ENCODE results near the gene REV3L.
"Not testable (repeated sequence)": the region's sequence is repeated elsewhere in the genome, so short reads cannot be mapped to it uniquely, and the experiment has no call there.

Gene REV3L

DNA sequence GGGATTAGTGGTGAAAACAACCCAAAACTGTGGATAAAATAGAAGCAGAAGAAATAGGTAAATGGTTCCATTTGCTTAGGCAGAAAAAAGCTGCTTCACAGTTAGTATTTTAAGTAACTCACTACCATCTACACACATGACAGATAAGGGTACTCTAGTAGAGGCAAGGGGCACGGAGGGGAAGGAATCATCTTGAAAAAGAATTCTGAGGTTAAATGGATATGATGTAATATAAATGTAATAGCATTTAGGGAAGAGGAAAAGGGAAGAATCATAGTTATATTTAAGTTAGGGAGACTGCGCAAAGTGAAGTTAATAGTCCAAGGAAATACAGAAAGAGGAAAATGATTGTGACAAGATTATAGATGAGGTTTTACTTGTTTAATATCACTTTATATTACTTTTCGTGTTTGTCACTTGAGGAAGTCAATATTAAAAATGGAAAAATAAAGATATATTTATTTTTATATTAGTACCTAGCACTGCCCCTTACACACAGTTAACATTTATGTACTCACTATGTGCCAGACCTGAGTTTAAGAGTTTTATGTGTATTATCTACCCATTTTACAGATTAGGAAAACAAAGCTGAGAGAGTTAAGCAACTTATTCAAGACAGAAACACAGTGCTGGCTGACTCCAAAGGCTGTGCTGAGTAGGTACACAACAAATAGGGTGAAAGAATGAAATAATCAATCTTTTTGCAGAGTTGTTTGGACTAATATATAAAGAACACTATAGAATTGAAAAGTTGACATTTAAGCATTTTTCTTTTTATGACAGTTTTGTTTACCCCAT, 128.1 kb downstream of the REV3L start:
- DNase-seq = no peak

GRCh38 chr6:111353912-111354462, 129.0 kb downstream of the REV3L start:
- DNase-seq = no peak

- no peak for DNase-seq
Measured at GRCh38 chr6:111347589-111347988, 135.4 kb downstream of the REV3L start.

DNA sequence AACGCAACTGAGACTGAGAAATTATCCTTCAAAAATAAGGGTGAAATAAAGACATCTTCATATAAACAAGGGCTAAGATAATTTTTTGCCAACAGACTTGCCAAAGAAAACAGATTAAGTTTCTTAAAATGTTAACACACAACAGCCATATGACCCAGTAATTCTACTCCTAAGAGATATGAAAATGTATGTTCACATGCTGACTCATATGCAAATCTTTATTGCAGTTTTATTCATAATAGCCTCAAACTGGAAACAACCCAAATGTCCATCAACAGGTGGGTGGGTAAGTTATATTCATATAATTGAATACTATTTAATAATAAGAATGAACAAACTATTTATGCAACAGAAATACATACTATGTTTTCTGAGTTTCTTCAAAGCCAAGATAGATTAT, 140.1 kb downstream of the REV3L start:
- no peak for DNase-seq

GRCh38 chr6:111339294-111339693, 143.7 kb downstream of the REV3L start:
- DNase-seq = no peak

DNA sequence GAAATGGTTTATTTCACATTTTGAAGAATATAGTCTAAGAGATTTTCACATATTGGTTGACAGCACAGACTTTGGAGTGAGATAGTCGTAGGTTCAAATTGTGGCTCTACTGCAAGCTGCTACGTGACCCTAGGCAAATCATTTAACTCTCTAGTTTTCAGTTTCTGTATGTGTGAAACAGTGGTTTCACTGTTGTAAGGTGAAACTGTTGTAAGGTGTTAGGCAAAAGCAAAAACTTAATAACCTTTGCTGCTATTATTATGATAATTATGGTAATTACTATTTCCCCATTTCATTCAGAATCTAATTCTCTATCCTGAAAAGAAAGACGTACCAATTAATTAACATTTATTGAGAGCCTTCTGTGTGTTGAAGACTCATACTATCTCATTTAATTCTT, 144.2 kb downstream of the REV3L start:
- DNase-seq = no peak

DNA sequence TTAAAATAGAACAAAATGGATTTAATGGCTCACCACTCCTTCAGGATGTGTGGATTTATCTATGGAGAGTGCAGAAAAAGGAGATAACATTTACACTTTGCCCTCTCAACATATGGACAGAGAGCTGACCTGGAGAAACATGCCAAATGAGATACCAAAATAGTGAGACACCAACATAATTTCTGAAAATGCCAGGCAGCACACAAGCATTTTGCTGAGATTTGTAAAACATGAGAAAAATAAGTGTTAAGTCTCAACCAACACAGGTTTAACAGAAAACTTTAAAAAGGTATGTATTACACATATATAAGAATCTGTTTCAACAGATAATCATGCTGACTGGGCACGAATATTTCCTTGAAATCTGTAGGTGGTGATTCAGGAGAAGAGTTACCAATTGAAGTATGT, 145.2 kb downstream of the REV3L start:
- no peak for DNase-seq

GRCh38 chr6:111329882-111330633, 153.0 kb downstream of the REV3L start:
- DNase-seq = no peak

DNA sequence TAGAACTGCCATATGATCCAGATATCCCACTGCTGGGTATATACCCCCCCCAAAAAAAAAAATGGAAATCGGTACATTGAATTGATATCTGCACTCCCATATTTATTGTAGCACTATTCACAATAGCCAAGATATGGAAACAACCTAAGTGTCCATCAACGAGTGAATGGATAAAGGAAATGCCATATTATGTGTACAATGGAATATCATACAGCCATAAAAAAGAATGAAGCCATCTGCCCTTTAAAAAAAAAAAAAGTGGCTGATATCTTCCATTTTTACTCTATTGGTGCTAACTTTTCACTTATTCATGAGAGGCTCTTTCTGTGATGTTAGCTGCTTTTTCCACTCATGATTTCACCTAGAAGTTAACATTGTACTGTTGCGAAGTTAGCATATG, 156.5 kb downstream of the REV3L start:
- DNase-seq = no peak

GRCh38 chr6:111322145-111322544, 160.9 kb downstream of the REV3L start:
- no peak for DNase-seq

DNA sequence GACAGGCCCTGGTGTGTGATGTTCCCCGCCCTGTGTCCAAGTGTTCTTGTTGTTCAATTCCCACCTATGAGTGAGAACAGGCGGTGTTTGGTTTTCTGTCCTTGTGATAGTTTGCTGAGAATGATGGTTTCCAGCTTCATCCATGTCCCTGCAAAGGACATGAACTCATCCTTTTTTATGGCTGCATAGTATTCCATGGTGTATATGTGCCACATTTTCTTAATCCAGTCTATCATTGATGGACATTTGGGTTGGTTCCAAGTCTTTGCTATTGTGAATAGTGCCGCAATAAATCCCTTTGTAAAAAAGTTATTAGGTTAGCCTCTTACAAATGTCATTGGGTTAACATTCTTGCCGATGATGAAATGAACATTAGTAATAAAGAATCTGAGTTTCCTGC, 175.1 kb downstream of the REV3L start:
- DNase-seq = not testable (repeated sequence)

DNA sequence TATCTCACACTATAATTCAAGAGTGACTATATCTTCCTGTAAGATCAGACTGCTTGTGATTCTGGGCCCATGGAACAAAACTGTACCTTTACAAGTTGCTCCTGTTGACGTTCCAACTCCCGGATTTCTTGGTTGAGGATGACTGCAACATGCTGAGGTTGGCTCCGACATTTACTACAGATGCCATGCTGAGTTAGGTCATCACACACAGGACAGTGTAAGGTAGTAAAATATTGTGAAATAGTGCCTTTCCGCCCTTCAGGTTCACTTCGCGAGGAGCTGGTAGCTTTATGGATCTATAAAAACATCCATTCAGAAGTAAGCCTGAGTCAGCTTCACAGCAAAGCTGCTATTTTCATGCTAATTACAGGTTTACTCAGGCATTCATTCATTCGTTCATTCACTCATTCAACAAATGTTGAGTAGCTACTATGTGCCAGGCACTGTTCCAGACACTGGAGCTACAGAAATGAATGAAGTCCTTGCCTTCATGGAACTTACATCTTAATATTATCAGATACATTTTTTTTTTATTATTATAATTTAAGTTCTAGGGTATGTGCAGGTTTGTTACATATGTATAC, 175.7 kb downstream of the REV3L start:
- no peak for DNase-seq

DNA sequence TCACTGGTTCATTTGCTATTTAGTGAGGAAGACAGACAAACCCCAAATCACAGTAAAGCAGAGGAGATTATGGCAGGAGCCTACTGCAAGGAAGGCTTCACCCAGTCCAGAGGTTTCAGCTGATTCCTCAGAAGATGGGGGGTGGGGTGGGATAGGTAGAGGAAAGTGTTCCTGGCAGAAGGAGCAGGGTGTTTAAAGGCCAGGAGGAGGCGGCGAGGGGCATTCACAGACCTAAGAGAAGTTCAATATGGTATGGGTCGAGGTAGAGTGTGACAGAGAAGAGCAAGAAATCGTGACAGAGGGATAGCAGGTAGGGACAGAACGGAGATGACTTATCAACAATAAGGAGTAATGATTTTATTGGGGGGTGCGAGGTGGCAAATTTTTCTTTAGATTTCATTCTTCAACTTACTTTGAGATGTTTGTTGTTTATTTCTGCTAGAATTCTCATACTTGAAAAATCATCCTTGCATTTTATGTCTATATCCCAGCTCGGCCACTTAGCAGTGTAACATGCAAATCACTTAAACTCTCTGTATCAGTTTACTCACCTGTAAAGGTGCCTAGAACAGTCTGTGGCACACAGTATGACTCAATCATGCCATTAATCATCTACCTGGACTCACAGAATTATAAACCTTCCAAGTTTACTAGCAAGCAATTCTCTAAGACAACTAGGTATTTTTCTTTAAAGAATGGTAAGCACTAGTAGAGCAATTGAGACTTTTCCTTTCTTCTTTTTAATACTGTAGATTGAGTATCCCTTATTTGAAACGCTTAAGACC, 176.7 kb downstream of the REV3L start:
- no peak for DNase-seq

GRCh38 chr6:111301946-111302345, 181.1 kb downstream of the REV3L start:
- DNase-seq = no peak

GRCh38 chr6:111300938-111301800, 181.8 kb downstream of the REV3L start:
- DNase-seq = not testable (repeated sequence)

DNA sequence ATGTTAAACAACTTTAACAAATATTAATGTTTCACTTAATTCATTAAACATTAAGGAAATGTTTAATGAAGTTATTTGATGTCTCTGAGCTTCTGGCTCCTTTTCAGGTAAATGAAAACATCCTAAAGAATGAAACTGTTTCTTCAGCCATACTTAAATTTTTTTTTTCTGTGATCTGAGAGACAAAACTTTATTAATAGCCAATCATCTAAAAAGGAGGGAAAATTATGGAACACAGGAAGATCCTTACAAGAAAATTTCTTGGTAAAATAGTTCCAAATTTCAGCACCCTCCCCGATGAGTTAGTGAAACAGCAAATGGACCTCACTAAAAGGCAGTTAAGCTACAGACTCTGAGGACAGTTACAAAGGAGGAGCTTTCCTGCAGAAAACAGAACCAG, 185.2 kb downstream of the REV3L start:
- DNase-seq = no peak

- DNase-seq = no peak
Measured at GRCh38 chr6:111294374-111294967, 188.5 kb downstream of the REV3L start.

DNA sequence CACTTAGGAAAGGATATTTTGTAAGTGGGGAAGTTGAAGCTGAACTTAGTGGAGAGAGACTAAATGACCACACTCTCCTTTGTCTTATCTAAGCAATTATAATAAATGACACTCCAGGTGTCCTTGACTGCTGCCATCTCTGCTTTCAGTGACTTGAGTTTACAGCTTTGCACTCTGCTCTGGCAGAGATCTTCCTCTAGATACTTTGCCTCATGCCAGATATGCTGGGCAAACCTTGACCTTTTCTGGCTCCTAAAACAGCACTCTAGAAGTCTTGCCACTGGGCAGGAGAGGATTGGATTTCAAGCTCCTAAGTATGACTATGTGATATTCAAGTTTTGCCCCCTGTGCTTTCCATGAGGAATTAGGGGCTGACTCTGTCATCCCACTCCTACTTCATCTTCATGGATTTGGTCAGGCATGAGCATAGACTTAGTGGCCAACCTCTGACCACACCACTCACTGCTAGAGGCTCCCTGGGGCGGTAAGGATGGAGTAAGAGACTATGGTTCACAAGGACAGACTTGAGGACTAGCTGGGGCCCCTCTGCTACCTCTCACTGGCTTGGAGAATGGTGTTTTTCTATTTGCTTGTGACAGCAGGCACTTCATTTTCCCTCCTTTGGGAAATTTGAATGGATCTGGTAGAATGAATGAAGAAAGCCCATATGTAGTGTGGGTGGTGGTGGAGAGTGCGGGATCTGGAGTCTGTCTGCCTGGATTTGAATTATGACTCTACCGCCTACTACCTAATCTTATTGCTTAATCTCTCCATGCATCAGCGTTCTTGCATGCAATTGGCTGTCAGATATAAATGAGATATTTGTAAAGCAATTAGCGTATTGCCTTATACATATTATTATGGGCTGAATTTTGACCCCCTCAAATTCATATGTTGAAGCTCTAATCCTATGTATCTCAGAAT, 191.4 kb downstream of the REV3L start:
- DNase-seq = no peak

DNA sequence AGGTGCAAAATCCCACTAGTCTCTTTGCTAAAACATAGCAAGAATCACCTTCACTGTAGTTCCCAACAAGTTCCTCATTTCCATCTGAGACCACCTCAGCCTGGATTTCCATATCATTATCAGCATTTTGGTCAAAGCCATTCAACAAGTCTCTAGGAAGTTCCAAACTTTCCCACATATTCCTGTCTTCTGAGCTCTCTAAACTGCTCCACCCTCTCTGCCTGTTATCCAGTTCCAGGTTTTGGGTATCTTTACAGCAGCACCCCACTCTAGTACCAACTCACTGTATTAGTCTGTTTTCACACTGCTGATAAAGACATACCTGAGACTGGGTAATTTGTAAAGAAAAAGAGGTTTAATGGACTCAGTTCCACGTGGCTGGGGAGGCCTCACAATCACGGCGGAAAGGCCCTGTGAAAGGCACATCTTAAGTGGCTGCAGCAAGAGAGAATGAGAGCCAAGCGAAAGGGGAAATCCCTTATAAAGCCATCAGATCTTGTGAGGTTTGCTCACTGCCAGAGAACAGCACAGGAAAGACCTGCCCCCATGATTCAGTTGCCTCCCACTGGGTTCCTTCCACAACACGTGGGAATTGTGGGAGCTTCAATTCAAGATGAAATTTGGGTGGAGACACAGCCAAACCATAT, 192.2 kb downstream of the REV3L start:
- DNase-seq = not testable (repeated sequence)

- DNase-seq = not testable (repeated sequence)
Measured at GRCh38 chr6:111284356-111284755, 198.7 kb downstream of the REV3L start.

All from GDM1 (cell line).